Endothelial cell of umbilical vein (primary cell): ENCODE results near the gene CDK5. TPM values are rescaled to one million over a fixed set of nuclear protein-coding genes. Genes with fewer than 3 reads are reported as not detected.
A peak's percentile ranks its signal among the peaks of the same experiment; 100 is the strongest.

Experiments
- BruUV-seq: library from RNA; stranded (reverse); fragments of 400-500 nt; replicated peaks from 2 replicates; lab custom pipeline; 2021; lab: Mats Ljungman, UMichigan
- CTCF ChIA-PET: fragments of 300-600, 350-600 bp; sonication (Branson Sonifier 250); formaldehyde crosslinking; loops from one replicate; lab custom pipeline; 2021; ENCODE audit warnings: antibody characterized with exemption, inconsistent platforms; lab: Charles Lee
- POLR2A ChIA-PET: fragments of 300-600, 350-600 bp; sonication (Branson Sonifier 250); formaldehyde crosslinking; loops from one replicate; lab custom pipeline; 2021; ENCODE audit warnings: antibody characterized with exemption, inconsistent platforms; lab: Charles Lee
- DNase-seq: peaks from one replicate; pipeline ENCODE4 v3.0.0-alpha.2; 2011; ENCODE audit warnings: low read depth, low spot score
- FAIRE-seq: peaks from 2 replicates; lab custom pipeline; 2011; peaks lifted over from hg19 to GRCh38; lab: Jason Lieb, UNC
- H2AFZ ChIP-seq: 2 replicates; pipeline ENCODE4 v1.6.0; 2012; ENCODE audit warnings: low read depth, low read length, control low read depth, inconsistent platforms
- H3K27ac ChIP-seq: 2 replicates; pipeline ENCODE4 v1.5.1; 2011; ENCODE audit warnings: low read depth, mild to moderate bottlenecking, control low read depth, low read length, moderate library complexity; ENCODE audit not compliant: insufficient read depth
- H3K27me3 ChIP-seq, 2 experiments: 2 replicates each; pipeline versions ENCODE4 v1.6.0 to v1.6.1; 2011; ENCODE audit warnings: low read length in 2 of 2, mixed read lengths in 1 of 2; ENCODE audit not compliant: control insufficient read depth in 2 of 2, insufficient read depth in 2 of 2
- H3K36me3 ChIP-seq, 2 experiments: 2 replicates in 1 of 2; 3 replicates in 1 of 2; pipeline ENCODE4 v1.5.1; 2011; ENCODE audit warnings: low read length in 2 of 2, mild to moderate bottlenecking in 1 of 2, moderate library complexity in 1 of 2; ENCODE audit not compliant: control insufficient read depth in 2 of 2, insufficient read depth in 2 of 2; ENCODE audit errors: extremely low read depth in 1 of 2
- H3K4me1 ChIP-seq: 3 replicates; pipeline ENCODE4 v1.5.1; 2011; ENCODE audit warnings: mild to moderate bottlenecking, low read length; ENCODE audit not compliant: control insufficient read depth, insufficient read depth; ENCODE audit errors: extremely low read depth
- H3K4me2 ChIP-seq: 2 replicates; pipeline ENCODE4 v1.6.1; 2011; ENCODE audit warnings: low read length, control low read depth, mixed read lengths; ENCODE audit not compliant: insufficient read depth
- H3K4me3 ChIP-seq, 3 experiments: fragments of 200-600 bp in 1 of 3; sonication (generic), shearing (Covaris generic) in 1 of 3; replicated peaks in 1 of 3; 2 replicates each; pipeline ENCODE4 v1.5.1; 2011 to 2016; ENCODE audit warnings: control low read depth in 3 of 3, low read length in 3 of 3, mild to moderate bottlenecking in 2 of 3, inconsistent platforms in 1 of 3, low read depth in 1 of 3, moderate library complexity in 1 of 3; ENCODE audit not compliant: insufficient read depth in 1 of 3
- H3K79me2 ChIP-seq: 2 replicates; pipeline ENCODE4 v1.6.0; 2012; ENCODE audit warnings: low read length, inconsistent platforms; ENCODE audit not compliant: control insufficient read depth, insufficient read depth
- H3K9ac ChIP-seq: replicated peaks from 2 replicates; pipeline ENCODE3; 2011; ENCODE audit warnings: low read length, control low read depth; ENCODE audit not compliant: insufficient read depth; ENCODE audit errors: extremely low read depth
- H3K9me1 ChIP-seq: replicated peaks from 3 replicates; pipeline ENCODE4 v1.6.0; 2011; ENCODE audit warnings: mild to moderate bottlenecking, low read length; ENCODE audit not compliant: control insufficient read depth, insufficient read depth; ENCODE audit errors: extremely low read depth
- H3K9me3 ChIP-seq: replicated peaks from 2 replicates; pipeline ENCODE4 v1.5.1; 2012; ENCODE audit warnings: low read length, inconsistent platforms; ENCODE audit not compliant: control insufficient read depth, insufficient read depth
- H4K20me1 ChIP-seq: replicated peaks from 2 replicates; pipeline ENCODE3; 2011; ENCODE audit warnings: mild to moderate bottlenecking, low read length; ENCODE audit not compliant: control insufficient read depth, insufficient read depth; ENCODE audit errors: extremely low read depth
- EZH2 ChIP-seq: IDR thresholded peaks from 2 replicates; pipeline ENCODE4 v1.6.1; 2012; ENCODE audit warnings: borderline replicate concordance, low read depth, mild to moderate bottlenecking, moderate library complexity, low read length, inconsistent platforms; ENCODE audit not compliant: severe bottlenecking
- FOS ChIP-seq: IDR thresholded peaks from 2 replicates; pipeline ENCODE4 v1.6.1; 2011; ENCODE audit warnings: mild to moderate bottlenecking, low read length, moderate library complexity, borderline replicate concordance; ENCODE audit not compliant: insufficient read depth
- GATA2 ChIP-seq: IDR thresholded peaks from 2 replicates; pipeline ENCODE4 v1.7.0; 2011; ENCODE audit warnings: low read depth, mild to moderate bottlenecking, moderate library complexity, mixed read lengths, low read length; ENCODE audit not compliant: insufficient read length, insufficient read depth
- JUN ChIP-seq: IDR thresholded peaks from 2 replicates; pipeline ENCODE4 v1.6.1; 2011; ENCODE audit warnings: borderline replicate concordance, low read depth; ENCODE audit not compliant: insufficient read length, insufficient read depth
- MYC ChIP-seq: IDR thresholded peaks from one replicate; pipeline ENCODE4 v1.6.1; 2011; ENCODE audit warnings: mild to moderate bottlenecking, low read depth, low read length
- POLR2A ChIP-seq: IDR thresholded peaks from 2 replicates; pipeline ENCODE4 v1.6.1; 2012; ENCODE audit warnings: low read depth, mild to moderate bottlenecking, control low read depth, low read length
- POLR2AphosphoS5 ChIP-seq: IDR thresholded peaks from 2 replicates; pipeline ENCODE4 v1.6.1; 2012; ENCODE audit warnings: low read depth, mild to moderate bottlenecking, control low read depth, low read length, moderate library complexity; ENCODE audit not compliant: insufficient read depth
- dilution Hi-C: fragments of 300-500 bp; cut with MboI; formaldehyde crosslinking; loops from one replicate; pipeline ENCODE4 v1.15.0; 2019; ENCODE audit warnings: low sequenced_read_pairs; ENCODE audit not compliant: extremely low pct_ligation_motif_present
- intact Hi-C: fragments of 100-400 bp; cut with micrococcal nuclease; formaldehyde crosslinking; loops from one replicate; pipeline ENCODE4 v1.10.0; 2022
- polyA plus RNA-seq, 4 experiments: library from polyadenylated mRNA; depleted of rRNA in 3 of 4; stranded (reverse) in 3 of 4; unstranded in 1 of 4; fragments of >200 nt; gene quantifications; 2 replicates each; pipeline versions ENCODE4 v1.2.1 to v1.2.3, GENCODE V29; 2011 to 2012; ENCODE audit warnings: missing spikeins in 1 of 4
- total RNA-seq: library from RNA; stranded (reverse); gene quantifications from 2 replicates; pipeline ENCODE4 v1.2.3, GENCODE V29; 2021
- TF ChIP-seq, protein P1 (sequence below): IDR thresholded peaks from 2 replicates; pipeline ENCODE4 v1.6.1; 2011; ENCODE audit not compliant: insufficient read depth, insufficient read length
- TF ChIP-seq, protein P2 (sequence below), 2 donors: IDR thresholded peaks; 1 replicate in 1 of 2; 2 replicates in 1 of 2; pipeline ENCODE4 v1.5.1; 2011; ENCODE audit warnings: low read length in 2 of 2, mild to moderate bottlenecking in 2 of 2, moderate library complexity in 2 of 2, control low read depth in 1 of 2, inconsistent platforms in 1 of 2, low read depth in 1 of 2; ENCODE audit not compliant: insufficient read depth in 1 of 2; ENCODE audit errors: extremely low read depth in 1 of 2

CDK5 gene
- total and polyA plus RNA-seq, 2 donors (not counting 3 experiments of a cell fraction or from before 2014, with no cell fraction given) = 16.5 to 38.3 TPM

DNA sequence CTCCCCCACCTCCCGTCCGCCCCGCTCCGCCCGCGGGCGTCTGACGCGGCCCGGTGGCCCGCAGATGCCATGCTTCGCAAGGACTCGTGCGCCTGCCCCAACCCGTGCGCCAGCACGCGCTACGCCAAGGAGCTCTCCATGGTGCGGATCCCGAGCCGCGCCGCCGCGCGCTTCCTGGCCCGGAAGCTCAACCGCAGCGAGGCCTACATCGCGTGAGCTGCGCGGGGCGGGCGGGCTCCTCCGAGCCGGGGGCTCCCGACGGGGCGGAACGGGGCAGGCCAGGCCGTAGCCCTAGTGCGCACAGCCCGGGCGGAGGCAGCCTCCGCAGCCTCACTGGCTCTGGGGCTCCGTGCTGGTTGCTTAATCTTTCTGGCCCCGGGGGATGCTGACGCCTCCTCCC, 6.6 kb downstream of the CDK5 start:
- no peak overlapping the region for H3K9ac ChIP-seq
- CTCF ChIA-PET = interaction anchor here (0.6 to 1.2 kb wide), 11 partner anchors 11 to 153 kb away, joined by 3 to 8 read pairs (median 4); partner anchors contain the start of gene ABCB8
- peak; percentile 84 for FAIRE-seq
- no peaks in the 10 kb centered on the region for H3K36me3 ChIP-seq
- intact Hi-C loops = loop anchor here (1.0 kb wide), 1 partner anchor 12 kb away; no protein-coding TSS in a partner anchor
- peak; percentile 79 for DNase-seq
- TF ChIP-seq, protein P1, sequence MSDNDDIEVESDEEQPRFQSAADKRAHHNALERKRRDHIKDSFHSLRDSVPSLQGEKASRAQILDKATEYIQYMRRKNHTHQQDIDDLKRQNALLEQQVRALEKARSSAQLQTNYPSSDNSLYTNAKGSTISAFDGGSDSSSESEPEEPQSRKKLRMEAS = peak; percentile 88
- no peak for TF ChIP-seq EZH2
- TF ChIP-seq POLR2AphosphoS5 = peak; percentile 34
- no peaks in the 10 kb centered on the region for H4K20me1 ChIP-seq
- H3K9me3 ChIP-seq = no peaks in the 10 kb centered on the region
- dilution Hi-C loops = no loop called here
- H3K79me2 ChIP-seq = no peaks in the 10 kb centered on the region
- no peak overlapping the region for H3K27ac ChIP-seq
- no TSS peak for BruUV-seq
- H3K9me1 ChIP-seq = no peaks in the 10 kb centered on the region
- H3K27me3 ChIP-seq = peaks cover 0 to 4% of the 10 kb centered on the region in 2 experiments
- no peak overlapping the region for H3K4me3 ChIP-seq
- POLR2A ChIA-PET = interaction anchor here (0.5 to 1.0 kb wide), 2 partner anchors 10 kb away, joined by 3 to 7 read pairs; no protein-coding TSS in a partner anchor
- H3K4me1 ChIP-seq = no peaks in the 10 kb centered on the region
- no peak overlapping the region for H2AFZ ChIP-seq
- no peak overlapping the region for H3K4me2 ChIP-seq

DNA sequence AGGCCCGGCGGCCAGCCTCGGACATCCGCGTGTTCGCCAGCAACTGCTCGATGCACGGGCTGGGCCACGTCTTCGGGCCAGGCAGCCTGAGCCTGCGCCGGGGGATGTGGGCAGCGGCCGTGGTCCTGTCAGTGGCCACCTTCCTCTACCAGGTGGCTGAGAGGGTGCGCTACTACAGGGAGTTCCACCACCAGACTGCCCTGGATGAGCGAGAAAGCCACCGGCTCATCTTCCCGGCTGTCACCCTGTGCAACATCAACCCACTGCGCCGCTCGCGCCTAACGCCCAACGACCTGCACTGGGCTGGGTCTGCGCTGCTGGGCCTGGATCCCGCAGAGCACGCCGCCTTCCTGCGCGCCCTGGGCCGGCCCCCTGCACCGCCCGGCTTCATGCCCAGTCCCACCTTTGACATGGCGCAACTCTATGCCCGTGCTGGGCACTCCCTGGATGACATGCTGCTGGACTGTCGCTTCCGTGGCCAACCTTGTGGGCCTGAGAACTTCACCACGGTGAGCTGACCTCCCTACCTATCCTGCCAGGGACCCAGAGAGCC, 8.7 kb downstream of the CDK5 start:
- dilution Hi-C loops = no loop called here
- Histone ChIP-seq H3K36me3 (no peaks in the 10 kb centered on the region), H3K4me2 (no peak overlapping the region), H3K27me3 (peaks cover 0 to 4% of the 10 kb centered on the region in 2 experiments), H3K9me1 (no peaks in the 10 kb centered on the region), H3K9ac (no peak overlapping the region), H3K79me2 (no peaks in the 10 kb centered on the region), H2AFZ (no peak overlapping the region), H3K4me1 (no peaks in the 10 kb centered on the region), H3K27ac (no peak overlapping the region), H4K20me1 (no peaks in the 10 kb centered on the region), H3K9me3 (no peaks in the 10 kb centered on the region), H3K4me3 (no peak overlapping the region)
- no peak for FAIRE-seq
- ChIA-PET POLR2A (no interaction called here), CTCF (interaction anchor here (1.6 kb wide), 1 partner anchor 10 kb away, joined by 5 read pairs; no protein-coding TSS in a partner anchor)
- intact Hi-C loops = no loop called here
- no peak for TF ChIP-seq MYC
- TF ChIP-seq, protein P1 = no peak
- no peak for TF ChIP-seq GATA2
- TF ChIP-seq, protein P2, sequence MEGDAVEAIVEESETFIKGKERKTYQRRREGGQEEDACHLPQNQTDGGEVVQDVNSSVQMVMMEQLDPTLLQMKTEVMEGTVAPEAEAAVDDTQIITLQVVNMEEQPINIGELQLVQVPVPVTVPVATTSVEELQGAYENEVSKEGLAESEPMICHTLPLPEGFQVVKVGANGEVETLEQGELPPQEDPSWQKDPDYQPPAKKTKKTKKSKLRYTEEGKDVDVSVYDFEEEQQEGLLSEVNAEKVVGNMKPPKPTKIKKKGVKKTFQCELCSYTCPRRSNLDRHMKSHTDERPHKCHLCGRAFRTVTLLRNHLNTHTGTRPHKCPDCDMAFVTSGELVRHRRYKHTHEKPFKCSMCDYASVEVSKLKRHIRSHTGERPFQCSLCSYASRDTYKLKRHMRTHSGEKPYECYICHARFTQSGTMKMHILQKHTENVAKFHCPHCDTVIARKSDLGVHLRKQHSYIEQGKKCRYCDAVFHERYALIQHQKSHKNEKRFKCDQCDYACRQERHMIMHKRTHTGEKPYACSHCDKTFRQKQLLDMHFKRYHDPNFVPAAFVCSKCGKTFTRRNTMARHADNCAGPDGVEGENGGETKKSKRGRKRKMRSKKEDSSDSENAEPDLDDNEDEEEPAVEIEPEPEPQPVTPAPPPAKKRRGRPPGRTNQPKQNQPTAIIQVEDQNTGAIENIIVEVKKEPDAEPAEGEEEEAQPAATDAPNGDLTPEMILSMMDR (IDR thresholded peaks at IDR 0.05; ENCODE audit: extremely low read depth in 1 of 2, insufficient read depth in 1 of 2, low read depth in 1 of 2, low read length in 2 of 2) = no peak
- TF ChIP-seq POLR2A = no peak
- TF ChIP-seq JUN = no peak
- no peak for TF ChIP-seq EZH2
- no peak for TF ChIP-seq POLR2AphosphoS5
- no peak for TF ChIP-seq FOS
- no peak for DNase-seq
- BruUV-seq = no TSS peak
